Smooth muscle cell (in vitro differentiated cells): ENCODE data around the gene IGSF21. TPM values are rescaled to one million over a fixed set of nuclear protein-coding genes. Genes with fewer than 3 reads are reported as not detected.

ENCODE experiments used
- DNase-seq: peaks from one replicate; lab custom pipeline; 2025; ENCODE audit not compliant: unreplicated experiment; lab: John Stamatoyannopoulos, UW
- H2AFZ ChIP-seq: fragments of 200-600 bp; sonication (generic); 2 replicates; pipeline ENCODE4 v1.6.0; 2016; ENCODE audit warnings: antibody characterized with exemption, low read depth, mild to moderate bottlenecking
- H3F3A ChIP-seq: fragments of 200-600 bp; sonication (generic); 2 replicates; pipeline ENCODE4 v1.6.0; 2017; ENCODE audit warnings: antibody characterized with exemption, low read depth
- H3K27ac ChIP-seq: fragments of 200-600 bp; sonication (generic); 2 replicates; pipeline ENCODE4 v1.5.1; 2016; ENCODE audit warnings: low read depth, mild to moderate bottlenecking
- H3K27me3 ChIP-seq: fragments of 200-600 bp; sonication (generic); 2 replicates; pipeline ENCODE4 v1.6.1; 2016; ENCODE audit warnings: low read depth, mild to moderate bottlenecking
- H3K36me3 ChIP-seq: fragments of 200-600 bp; sonication (generic); 2 replicates; pipeline ENCODE4 v1.5.1; 2016; ENCODE audit warnings: low read depth
- H3K4me1 ChIP-seq: fragments of 200-600 bp; sonication (generic); 2 replicates; pipeline ENCODE4 v1.5.1; 2016; ENCODE audit warnings: low read depth
- H3K4me2 ChIP-seq: fragments of 200-600 bp; sonication (generic); 2 replicates; pipeline ENCODE4 v1.6.0; 2016; ENCODE audit warnings: mild to moderate bottlenecking
- H3K4me3 ChIP-seq: fragments of 200-600 bp; sonication (generic); 2 replicates; pipeline ENCODE4 v1.5.1; 2016; ENCODE audit warnings: mild to moderate bottlenecking
- H3K79me2 ChIP-seq: fragments of 200-600 bp; sonication (generic); 2 replicates; pipeline ENCODE4 v1.6.0; 2016; ENCODE audit warnings: low read depth, mild to moderate bottlenecking
- H3K9ac ChIP-seq: fragments of 200-600 bp; sonication (generic); 2 replicates; pipeline ENCODE4 v1.6.0; 2016; ENCODE audit warnings: low read depth
- H3K9me3 ChIP-seq: fragments of 200-600 bp; sonication (generic); replicated peaks from 2 replicates; pipeline ENCODE4 v1.5.1; 2016; ENCODE audit warnings: low read depth
- H4K20me1 ChIP-seq: fragments of 200-600 bp; sonication (generic); 2 replicates; pipeline ENCODE4 v1.6.0; 2016; ENCODE audit warnings: low read depth
- WGBS: methylation state at CpG from one replicate; pipeline ENCODE4 v1.1.7; 2016; ENCODE audit warnings: low lambda C conversion rate; 5-methylcytosine and 5-hydroxymethylcytosine counted together
- polyA plus RNA-seq: library from polyadenylated mRNA; unstranded; fragments of >200 nt; fragmentation: Nextera tagmentation; extraction: Ambion mirVana; gene quantifications from 2 replicates; pipeline ENCODE4 v1.2.1, GENCODE V29; 2016
- total RNA-seq: library from RNA; depleted of rRNA; stranded (reverse); fragments of >200 nt; gene quantifications from 2 replicates; pipeline ENCODE4 v1.2.3, GENCODE V29; 2014
- TF ChIP-seq, protein P1 (sequence below): fragments of 200-600 bp; sonication (generic); IDR thresholded peaks from 2 replicates; pipeline ENCODE4 v1.5.1; 2017; ENCODE audit warnings: borderline replicate concordance, mild to moderate bottlenecking, antibody characterized with exemption; ENCODE audit not compliant: insufficient read depth, poor library complexity, severe bottlenecking

The IGSF21 gene
- total and polyA plus RNA-seq, 2 experiments from 2014 or later, result not detected

DNA sequence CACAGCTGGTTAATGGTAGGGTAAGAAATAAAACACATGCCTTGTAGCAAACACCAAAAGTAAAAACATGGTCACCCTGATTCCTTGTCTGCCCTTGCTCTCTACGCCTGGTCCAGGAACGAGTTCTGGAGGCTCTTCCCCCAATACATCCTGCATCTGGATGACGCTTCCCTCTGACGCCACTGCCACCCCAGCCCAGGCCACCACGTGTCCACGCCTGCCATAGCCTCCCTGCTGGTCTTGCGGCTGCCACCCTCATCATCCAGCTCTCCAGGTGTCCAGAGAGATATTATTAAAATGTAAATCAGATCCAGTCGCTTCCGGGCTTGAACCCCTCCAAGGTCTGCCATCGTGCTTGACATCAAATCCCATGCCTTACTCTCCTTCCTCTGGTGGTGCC, 39.3 kb downstream of the IGSF21 start:
- no peak overlapping the region for H3K27ac ChIP-seq
- H3K36me3 ChIP-seq, result no peaks in the 10 kb centered on the region
- no peak for DNase-seq
- no peak overlapping the region for H2AFZ ChIP-seq
- H3K4me1 ChIP-seq, result no peaks in the 10 kb centered on the region
- H3K4me2 ChIP-seq, result no peak overlapping the region
- H3K27me3 ChIP-seq, result peaks cover under 1% of the 10 kb centered on the region
- no peaks in the 10 kb centered on the region for H3K9me3 ChIP-seq
- no peak overlapping the region for H3K9ac ChIP-seq
- H3K79me2 ChIP-seq, result no peaks in the 10 kb centered on the region
- TF ChIP-seq, protein P1, sequence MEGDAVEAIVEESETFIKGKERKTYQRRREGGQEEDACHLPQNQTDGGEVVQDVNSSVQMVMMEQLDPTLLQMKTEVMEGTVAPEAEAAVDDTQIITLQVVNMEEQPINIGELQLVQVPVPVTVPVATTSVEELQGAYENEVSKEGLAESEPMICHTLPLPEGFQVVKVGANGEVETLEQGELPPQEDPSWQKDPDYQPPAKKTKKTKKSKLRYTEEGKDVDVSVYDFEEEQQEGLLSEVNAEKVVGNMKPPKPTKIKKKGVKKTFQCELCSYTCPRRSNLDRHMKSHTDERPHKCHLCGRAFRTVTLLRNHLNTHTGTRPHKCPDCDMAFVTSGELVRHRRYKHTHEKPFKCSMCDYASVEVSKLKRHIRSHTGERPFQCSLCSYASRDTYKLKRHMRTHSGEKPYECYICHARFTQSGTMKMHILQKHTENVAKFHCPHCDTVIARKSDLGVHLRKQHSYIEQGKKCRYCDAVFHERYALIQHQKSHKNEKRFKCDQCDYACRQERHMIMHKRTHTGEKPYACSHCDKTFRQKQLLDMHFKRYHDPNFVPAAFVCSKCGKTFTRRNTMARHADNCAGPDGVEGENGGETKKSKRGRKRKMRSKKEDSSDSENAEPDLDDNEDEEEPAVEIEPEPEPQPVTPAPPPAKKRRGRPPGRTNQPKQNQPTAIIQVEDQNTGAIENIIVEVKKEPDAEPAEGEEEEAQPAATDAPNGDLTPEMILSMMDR, result no peak
- no peak overlapping the region for H3K4me3 ChIP-seq
- 91% methylated on average over 10 of the region's 10 CpGs for WGBS
- H4K20me1 ChIP-seq, result no peaks in the 10 kb centered on the region
- no peaks in the 10 kb centered on the region for H3F3A ChIP-seq

DNA sequence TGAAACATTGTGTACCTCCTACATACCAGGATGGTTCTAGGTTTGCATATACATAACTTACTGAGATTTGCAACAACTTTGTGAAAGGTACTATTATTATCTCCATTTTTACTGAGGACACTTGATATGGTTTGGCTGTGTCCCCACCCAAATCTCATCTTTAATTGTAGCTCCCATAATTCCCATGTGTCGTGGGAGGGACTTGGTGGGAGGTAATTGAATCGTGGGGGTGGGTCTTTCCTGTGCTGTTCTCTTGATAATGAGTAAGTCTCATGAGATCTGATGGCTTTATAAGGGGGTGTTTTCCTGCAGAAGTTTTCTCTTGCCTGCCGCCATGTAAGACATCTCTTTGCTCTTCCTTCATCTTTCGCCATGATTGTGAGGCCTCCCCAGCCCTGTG, 40.1 kb downstream of the IGSF21 start:
- Histone ChIP-seq H3K4me1 (no peaks in the 10 kb centered on the region), H3K36me3 (no peaks in the 10 kb centered on the region), H2AFZ (no peak overlapping the region), H3K4me2 (no peak overlapping the region), H4K20me1 (no peaks in the 10 kb centered on the region), H3K27ac (no peak overlapping the region), H3K9ac (no peak overlapping the region), H3K27me3 (peaks cover 6% of the 10 kb centered on the region), H3F3A (no peaks in the 10 kb centered on the region), H3K79me2 (no peaks in the 10 kb centered on the region), H3K4me3 (no peak overlapping the region), H3K9me3 (no peaks in the 10 kb centered on the region)
- DNase-seq, result no peak
- TF ChIP-seq, protein P1, result no peak
- WGBS, result 94% methylated on average over 4 of the region's 4 CpGs

DNA sequence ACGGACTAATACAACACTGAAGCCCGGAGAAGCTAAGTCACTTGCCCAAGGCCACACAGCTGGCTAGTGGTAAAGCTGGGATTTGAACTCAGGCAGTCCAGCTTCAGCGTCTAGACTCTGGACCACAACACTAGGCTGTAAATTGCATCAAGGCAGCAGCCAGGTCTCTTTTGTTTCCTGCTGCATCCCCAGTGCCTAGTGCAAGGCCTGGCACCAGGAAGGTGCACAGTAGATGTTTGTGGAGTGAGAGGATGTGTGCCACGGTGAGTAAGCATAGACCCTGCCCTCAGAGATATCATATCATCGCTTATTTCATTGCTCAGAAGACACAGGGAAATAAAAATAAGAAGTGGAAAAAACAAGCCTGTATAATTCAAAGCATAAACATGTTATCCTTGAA, 40.9 kb downstream of the IGSF21 start:
- Histone ChIP-seq H3K36me3 (no peaks in the 10 kb centered on the region), H3K9me3 (no peaks in the 10 kb centered on the region), H3K79me2 (no peaks in the 10 kb centered on the region), H3K27ac (no peak overlapping the region), H3K4me3 (no peak overlapping the region), H3K4me1 (no peaks in the 10 kb centered on the region), H3K4me2 (no peak overlapping the region), H4K20me1 (no peaks in the 10 kb centered on the region), H2AFZ (no peak overlapping the region), H3K9ac (no peak overlapping the region), H3K27me3 (peaks cover 6% of the 10 kb centered on the region), H3F3A (no peaks in the 10 kb centered on the region)
- DNase-seq, result no peak
- WGBS, result 87% methylated on average over 5 of the region's 5 CpGs
- TF ChIP-seq, protein P1, result no peak

DNA sequence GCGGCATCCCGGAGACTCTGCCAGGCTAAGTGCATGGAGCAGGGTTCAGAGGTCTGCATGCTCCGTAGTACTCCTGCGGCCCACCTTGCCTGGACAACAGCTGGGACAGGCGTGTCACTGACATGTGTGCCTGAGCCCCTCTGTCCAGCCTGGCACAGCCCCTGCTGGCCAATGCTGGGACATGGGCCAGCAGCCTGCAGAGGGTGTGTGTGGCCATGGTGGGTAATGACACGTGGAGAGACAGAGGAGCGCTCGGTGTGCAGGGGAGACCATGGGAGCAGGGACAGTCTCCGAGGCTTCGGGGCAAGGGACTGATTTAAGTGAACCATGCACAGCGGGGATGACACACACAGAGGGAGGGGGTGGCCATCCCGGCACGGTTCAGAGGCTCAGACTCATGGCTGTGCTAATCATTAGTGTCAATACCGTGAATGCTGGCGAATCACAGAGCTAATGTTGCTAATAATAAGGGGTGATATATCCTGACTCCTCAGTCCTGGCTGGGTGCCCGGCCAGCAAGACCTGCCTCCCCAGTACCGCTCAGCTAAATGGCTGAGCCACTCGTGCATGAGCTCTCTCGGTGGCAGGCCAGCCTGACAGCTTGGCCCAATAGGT, 41.5 kb downstream of the IGSF21 start:
- DNase-seq, result no peak
- no peaks in the 10 kb centered on the region for H3K36me3 ChIP-seq
- H3K4me2 ChIP-seq, result no peak overlapping the region
- H4K20me1 ChIP-seq, result no peaks in the 10 kb centered on the region
- no peaks in the 10 kb centered on the region for H3K4me1 ChIP-seq
- H3K9ac ChIP-seq, result no peak overlapping the region
- no peak overlapping the region for H3K27ac ChIP-seq
- 83% methylated on average over 19 of the region's 19 CpGs for WGBS
- no peak overlapping the region for H3K4me3 ChIP-seq
- H3K79me2 ChIP-seq, result no peaks in the 10 kb centered on the region
- H3K9me3 ChIP-seq, result no peaks in the 10 kb centered on the region
- H3K27me3 ChIP-seq, result peaks cover 6% of the 10 kb centered on the region
- H3F3A ChIP-seq, result no peaks in the 10 kb centered on the region
- H2AFZ ChIP-seq, result no peak overlapping the region
- TF ChIP-seq, protein P1, result no peak
